K562 (cell line): Measurements from ENCODE around the gene CSF1. TPM values are rescaled to one million over a fixed set of nuclear protein-coding genes. Genes with fewer than 3 reads are reported as not detected.

Source experiments
- ATAC-seq: fragments of 200-7000 bp; cut with Tn5 transposase; 3 replicates; pipeline ENCODE4 v1.9.1; 2020; ENCODE audit warnings: moderate library complexity
- BruUV-seq: library from RNA; stranded (reverse); fragments of 400-500 nt; replicated peaks from 2 replicates; lab custom pipeline; 2021; lab: Mats Ljungman, UMichigan
- CTCF ChIA-PET: fragments of 300-600 bp; formaldehyde crosslinking; extraction: SDS; loops from one replicate; lab custom pipeline; 2021; ENCODE audit warnings: low intra/inter-chr PET ratio; lab: Yijun Ruan, JAX
- POLR2A ChIA-PET: fragments of 300-600, 350-650 bp; sonication (Branson Sonifier 250); formaldehyde crosslinking; extraction: SDS; loops from one replicate; lab custom pipeline; 2021; ENCODE audit warnings: antibody characterized with exemption, inconsistent platforms; lab: Yijun Ruan, JAX
- DNase-seq, 4 experiments: peaks; one replicate each; pipeline versions ENCODE4 v3.0.0 to v3.0.0-alpha.2; 2011 to 2018; ENCODE audit warnings: low spot score in 3 of 4, mixed read lengths in 3 of 4; ENCODE audit errors: extremely low read depth in 1 of 4
- FAIRE-seq: peaks from 2 replicates; lab custom pipeline; 2011; peaks lifted over from hg19 to GRCh38; lab: Jason Lieb, UNC
- H2AFZ ChIP-seq: 2 replicates; pipeline ENCODE4 v1.6.0; 2011; ENCODE audit warnings: low read depth, low read length, control low read depth, inconsistent platforms
- H3K27ac ChIP-seq: fragments of 200-600 bp; 3 replicates; pipeline ENCODE4 v1.8.0; 2011; ENCODE audit warnings: low read depth, mild to moderate bottlenecking, control low read depth, inconsistent platforms, low read length, moderate library complexity, mixed read lengths; ENCODE audit errors: extremely low read depth
- H3K27me3 ChIP-seq, 2 experiments: fragments of 300-600 bp in 1 of 2; 2 replicates in 1 of 2; 3 replicates in 1 of 2; pipeline versions ENCODE4 v1.6.0 to v1.8.0; 2011; ENCODE audit warnings: inconsistent platforms in 2 of 2, low read length in 2 of 2, mild to moderate bottlenecking in 1 of 2, mixed read lengths in 1 of 2, moderate library complexity in 1 of 2; ENCODE audit not compliant: control insufficient read depth in 2 of 2, insufficient read depth in 2 of 2
- H3K36me3 ChIP-seq: fragments of 300-600 bp; 3 replicates; pipeline ENCODE4 v1.8.0; 2011; ENCODE audit warnings: mild to moderate bottlenecking, low read length, inconsistent platforms; ENCODE audit not compliant: control insufficient read depth, insufficient read depth
- H3K4me1 ChIP-seq, 2 experiments: fragments of 200-600 bp in 1 of 2; replicated peaks in 1 of 2; 2 replicates in 1 of 2; 3 replicates in 1 of 2; pipeline versions ENCODE4 v1.5.1 to v1.8.0; 2011; ENCODE audit warnings: inconsistent platforms in 2 of 2, low read length in 2 of 2, mild to moderate bottlenecking in 1 of 2, mixed read lengths in 1 of 2, moderate library complexity in 1 of 2; ENCODE audit not compliant: control insufficient read depth in 2 of 2, insufficient read depth in 2 of 2
- H3K4me2 ChIP-seq: 2 replicates; pipeline ENCODE4 v1.6.1; 2011; ENCODE audit warnings: low read length, control low read depth, inconsistent platforms, mixed read lengths; ENCODE audit not compliant: insufficient read depth
- H3K4me3 ChIP-seq: fragments of 200-600 bp; sonication (generic), shearing (Covaris generic); 2 replicates; pipeline ENCODE4 v1.5.1; 2016; ENCODE audit warnings: control low read depth, inconsistent platforms
- H3K79me2 ChIP-seq: fragments of 200-600 bp; 3 replicates; pipeline ENCODE4 v1.8.0; 2011; ENCODE audit warnings: low read length, inconsistent platforms; ENCODE audit not compliant: control insufficient read depth, insufficient read depth
- H3K9ac ChIP-seq, 2 experiments: 2 replicates each; pipeline versions ENCODE4 v1.6.0 to v1.6.1; 2011; ENCODE audit warnings: low read depth in 2 of 2, low read length in 2 of 2, control low read depth in 1 of 2, inconsistent platforms in 1 of 2, mild to moderate bottlenecking in 1 of 2, mixed read lengths in 1 of 2; ENCODE audit not compliant: insufficient read depth in 1 of 2
- H3K9me1 ChIP-seq: one replicate; pipeline ENCODE4 v1.6.0; 2011; ENCODE audit warnings: inconsistent platforms, mild to moderate bottlenecking, low read length, moderate library complexity; ENCODE audit not compliant: control insufficient read depth, insufficient read depth
- H3K9me3 ChIP-seq: replicated peaks from 2 replicates; pipeline ENCODE4 v1.5.1; 2011; ENCODE audit warnings: low read depth, low read length, inconsistent platforms; ENCODE audit not compliant: control insufficient read depth, insufficient read depth
- H4K20me1 ChIP-seq: replicated peaks from 2 replicates; pipeline ENCODE4 v1.6.1; 2011; ENCODE audit warnings: low read length, inconsistent platforms, mixed read lengths; ENCODE audit not compliant: control insufficient read depth, insufficient read depth
- CBFB ChIP-seq: sonication (generic); formaldehyde crosslinking; IDR thresholded peaks from 2 replicates; pipeline ENCODE4 v1.4.0; 2020; ENCODE audit warnings: mild to moderate bottlenecking, missing genetic modification reagents
- ELF4 ChIP-seq: fragments of 450-650 bp; formaldehyde crosslinking; IDR thresholded peaks from 2 replicates; pipeline ENCODE4 v1.4.0; 2022; ENCODE audit warnings: missing genetic modification characterization
- RCOR1 ChIP-seq, 2 experiments: IDR thresholded peaks; 2 replicates each; pipeline ENCODE4 v1.6.1; 2012; ENCODE audit warnings: low read depth in 2 of 2, low read length in 2 of 2, borderline replicate concordance in 1 of 2, improper control_type of control experiment in 1 of 2
- RFX7 ChIP-seq: fragments of 250-450 bp; sonication (Bioruptor Pico); IDR thresholded peaks from 2 replicates; pipeline ENCODE4 v1.5.1; 2021; ENCODE audit warnings: mild to moderate bottlenecking
- WGBS: fragments of 100-300 bp; shearing (Covaris generic); methylation state at CpG from one replicate; pipeline ENCODE4 v1.1.6; 2016; ENCODE audit warnings: low coverage, mixed read lengths; ENCODE audit not compliant: insufficient coverage; ENCODE audit errors: missing lambda C conversion rate; 5-methylcytosine and 5-hydroxymethylcytosine counted together
- in situ Hi-C: fragments of 300-500 bp; cut with MboI; formaldehyde crosslinking; loops from 4 replicates; pipeline ENCODE4 v1.15.0; 2018; ENCODE audit warnings: inconsistent platforms, mixed read lengths
- intact Hi-C: fragments of 100-400 bp; cut with micrococcal nuclease; formaldehyde crosslinking; loops from 2 replicates; pipeline ENCODE4 v1.14.2; 2022
- polyA plus RNA-seq, 8 experiments: library from polyadenylated mRNA; depleted of rRNA in 4 of 8; stranded (reverse) in 5 of 8; unstranded in 3 of 8; fragments of >200 nt; fragmentation: Nextera tagmentation in 2 of 8; fragmentation: Illumina TruSeq in 1 of 8; extraction: Ambion mirVana in 2 of 8; extraction: Trizol in 1 of 8; gene quantifications; 2 replicates each; pipeline versions ENCODE4 v1.2.1 to v1.2.3, GENCODE V29; 2011 to 2014; ENCODE audit warnings: inconsistent platforms in 1 of 8, missing spikeins in 1 of 8
- total RNA-seq, 7 experiments: library from RNA; depleted of rRNA in 6 of 7; stranded (reverse); fragments of >200 nt in 6 of 7; fragmentation: Illumina TruSeq in 2 of 7; extraction: Trizol in 2 of 7; gene quantifications; 2 replicates each; pipeline versions ENCODE4 v1.2.1 to v1.2.3, GENCODE V29; 2011 to 2021; ENCODE audit warnings: low replicate concordance in 1 of 7
- TF ChIP-seq, protein P1 (sequence below): fragments of 250-450 bp; sonication (Bioruptor Pico); IDR thresholded peaks from 2 replicates; pipeline ENCODE4 v1.8.0; 2021; ENCODE audit warnings: moderate library complexity, mild to moderate bottlenecking, inconsistent platforms

CSF1 gene
- total and polyA plus RNA-seq, 9 of the 15 experiments (the other 6 are each of a cell fraction or from before 2014, with no cell fraction given), result 0.18 to 11.8 (median 2.8) TPM

- DNase-seq (no peak), ATAC-seq (no peak), FAIRE-seq (no peak)
- ChIA-PET POLR2A (interaction anchor here (0.9 to 2.2 kb wide), 9 partner anchors 8 to 78 kb away, joined by 3 to 11 read pairs (median 4); no protein-coding TSS in a partner anchor), CTCF (no interaction called here)
- Histone ChIP-seq H3K4me1 (peaks cover 26 to 34% of the 10 kb centered on the region in 2 experiments), H3K79me2 (no peaks in the 10 kb centered on the region), H3K9me3 (no peaks in the 10 kb centered on the region), H2AFZ (no peak overlapping the region), H3K27me3 (no peaks in the 10 kb centered on the region), H3K4me2 (no peak overlapping the region), H3K9me1 (no peaks in the 10 kb centered on the region), H3K9ac (no peak overlapping the region), H4K20me1 (no peaks in the 10 kb centered on the region), H3K4me3 (no peak overlapping the region), H3K36me3 (no peaks in the 10 kb centered on the region), H3K27ac (no peak overlapping the region)
- 73% methylated on average over 2 of the region's 2 CpGs for WGBS
- in situ Hi-C loops (no loop called here), intact Hi-C loops (no loop called here)
- TF ChIP-seq ELF4 (CRISPR knock-in tag) (no peak), RFX7 (CRISPR knock-in tag) (no peak), CBFB (no peak), RCOR1 (IDR thresholded peaks at IDR 0.05; ENCODE audit: borderline replicate concordance in 1 of 2, low read depth in 2 of 2, low read length in 2 of 2) (no peak)
- TF ChIP-seq, protein P1, sequence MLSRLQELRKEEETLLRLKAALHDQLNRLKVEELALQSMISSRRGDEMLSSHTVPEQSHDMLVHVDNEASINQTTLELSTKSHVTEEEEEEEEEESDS (CRISPR knock-in tag), result no peak
- no TSS peak for BruUV-seq
Observed at GRCh38 chr1:109903376-109903930, 7.2 kb upstream of the CSF1 start.
